ENCODE data around the gene MCC.
"Not testable (repeated sequence)": the region's sequence is repeated elsewhere in the genome, so short reads cannot be mapped to it uniquely, and the experiment has no call there.

Gene MCC

GRCh38 chr5:113083481-113083880, 404.8 kb downstream of the MCC start:
- TF ChIP-seq, protein P1, sequence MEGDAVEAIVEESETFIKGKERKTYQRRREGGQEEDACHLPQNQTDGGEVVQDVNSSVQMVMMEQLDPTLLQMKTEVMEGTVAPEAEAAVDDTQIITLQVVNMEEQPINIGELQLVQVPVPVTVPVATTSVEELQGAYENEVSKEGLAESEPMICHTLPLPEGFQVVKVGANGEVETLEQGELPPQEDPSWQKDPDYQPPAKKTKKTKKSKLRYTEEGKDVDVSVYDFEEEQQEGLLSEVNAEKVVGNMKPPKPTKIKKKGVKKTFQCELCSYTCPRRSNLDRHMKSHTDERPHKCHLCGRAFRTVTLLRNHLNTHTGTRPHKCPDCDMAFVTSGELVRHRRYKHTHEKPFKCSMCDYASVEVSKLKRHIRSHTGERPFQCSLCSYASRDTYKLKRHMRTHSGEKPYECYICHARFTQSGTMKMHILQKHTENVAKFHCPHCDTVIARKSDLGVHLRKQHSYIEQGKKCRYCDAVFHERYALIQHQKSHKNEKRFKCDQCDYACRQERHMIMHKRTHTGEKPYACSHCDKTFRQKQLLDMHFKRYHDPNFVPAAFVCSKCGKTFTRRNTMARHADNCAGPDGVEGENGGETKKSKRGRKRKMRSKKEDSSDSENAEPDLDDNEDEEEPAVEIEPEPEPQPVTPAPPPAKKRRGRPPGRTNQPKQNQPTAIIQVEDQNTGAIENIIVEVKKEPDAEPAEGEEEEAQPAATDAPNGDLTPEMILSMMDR (conservative IDR thresholded peaks at IDR 0.05), result no peak
- TF ChIP-seq ZFX (IDR thresholded peaks at IDR 0.05), result no peak
- no peak overlapping the region for H3K27ac ChIP-seq

DNA sequence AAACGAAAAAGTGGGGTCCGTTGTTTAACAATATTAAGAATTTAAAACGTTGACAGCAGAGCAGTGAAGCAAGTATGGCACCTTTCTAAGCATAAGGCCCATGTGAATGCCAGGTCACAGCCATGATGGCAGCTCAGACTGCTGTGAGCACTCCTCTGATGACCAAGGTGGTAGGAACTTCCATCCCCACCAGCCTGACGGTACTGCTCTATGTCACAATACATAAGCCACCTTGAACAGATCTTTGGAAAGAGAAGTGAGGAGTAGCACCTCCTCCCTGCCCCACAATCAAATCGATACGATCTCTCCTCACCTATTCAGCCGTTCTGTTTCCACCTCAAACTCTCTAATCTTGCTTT, 405.7 kb downstream of the MCC start:
- TF ChIP-seq ZFX (IDR thresholded peaks at IDR 0.05), result no peak
- TF ChIP-seq, protein P1 (conservative IDR thresholded peaks at IDR 0.05), result no peak
- no peak overlapping the region for H3K27ac ChIP-seq

GRCh38 chr5:113081881-113082546, 406.2 kb downstream of the MCC start:
- TF ChIP-seq, protein P1 (conservative IDR thresholded peaks at IDR 0.05), result no peak
- TF ChIP-seq ZFX (IDR thresholded peaks at IDR 0.05), result no peak
- no peak overlapping the region for H3K27ac ChIP-seq

- H3K27ac ChIP-seq, result no peak overlapping the region
- TF ChIP-seq, protein P1 (conservative IDR thresholded peaks at IDR 0.05), result no peak
- TF ChIP-seq ZFX (IDR thresholded peaks at IDR 0.05), result no peak
Measured at GRCh38 chr5:113081091-113081839, 407.0 kb downstream of the MCC start.

DNA sequence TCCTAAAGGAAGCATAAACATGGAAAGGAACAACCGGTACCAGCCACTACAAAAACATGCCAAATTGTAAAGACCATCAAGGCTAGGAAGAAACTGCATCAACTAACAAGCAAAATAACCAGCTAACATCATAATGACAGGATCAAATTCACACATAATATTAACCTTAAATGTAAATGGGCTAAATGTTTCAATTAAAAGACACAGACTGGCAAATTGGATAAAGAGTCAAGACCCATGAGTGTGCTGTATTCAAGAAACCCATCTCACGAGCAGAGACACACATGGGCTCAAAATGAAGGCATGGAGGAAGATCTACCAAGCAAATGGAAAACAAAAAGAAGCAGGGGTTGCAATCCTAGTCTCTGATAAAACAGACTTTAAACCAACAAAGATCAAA, 411.6 kb downstream of the MCC start:
- not testable (repeated sequence) for H3K27ac ChIP-seq

GRCh38 chr5:113075019-113075418, 413.2 kb downstream of the MCC start:
- TF ChIP-seq, protein P1 (conservative IDR thresholded peaks at IDR 0.05), result no peak
- TF ChIP-seq ZFX (IDR thresholded peaks at IDR 0.05), result no peak
- no peak overlapping the region for H3K27ac ChIP-seq

DNA sequence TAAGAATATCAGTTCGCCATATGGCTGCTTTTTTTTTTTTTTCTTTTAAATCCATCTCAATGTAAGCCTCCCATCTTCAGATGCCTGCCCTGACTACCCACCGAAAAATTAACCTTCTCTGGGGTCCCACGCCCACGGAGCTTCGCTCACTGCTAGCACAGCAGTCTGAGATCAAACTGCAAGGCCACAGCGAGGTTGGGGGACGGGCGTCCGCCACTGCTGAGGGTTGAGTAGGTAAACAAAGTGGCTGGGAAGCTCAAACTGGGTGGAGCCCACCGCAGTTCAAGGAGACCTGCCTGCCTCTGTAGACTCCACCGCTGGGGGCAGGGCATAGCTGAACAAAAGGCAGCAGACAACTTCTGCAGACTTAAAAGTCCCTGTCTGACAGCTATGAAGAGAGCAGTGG, 414.6 kb downstream of the MCC start:
- not testable (repeated sequence) for H3K27ac ChIP-seq

DNA sequence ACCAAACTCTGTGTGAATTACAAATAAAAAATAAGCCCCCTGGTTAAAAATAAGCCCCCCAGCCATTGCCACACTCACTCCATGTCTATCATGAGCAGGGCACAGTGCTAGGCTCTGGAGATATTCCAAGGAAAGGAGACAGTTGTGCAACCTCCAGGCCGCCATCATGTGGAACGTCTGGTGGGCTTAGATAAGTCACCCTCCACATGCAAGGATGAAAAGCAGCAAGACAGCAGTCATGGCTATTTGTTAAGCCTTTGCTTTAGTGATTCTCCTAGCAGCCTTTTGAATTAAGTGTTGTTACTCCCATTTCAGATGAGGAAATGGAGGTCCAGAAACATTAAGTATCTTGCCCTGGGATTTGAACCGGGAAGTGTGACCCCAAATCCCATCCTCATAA, 416.9 kb downstream of the MCC start:
- no peak overlapping the region for H3K27ac ChIP-seq

More for the DNA sequence above, 416.9 kb downstream of the MCC start:
- TF ChIP-seq ZFX (IDR thresholded peaks at IDR 0.05), result no peak
- TF ChIP-seq, protein P1 (conservative IDR thresholded peaks at IDR 0.05), result no peak
